Neural cell (in vitro differentiated cells): Measurements from ENCODE around the gene TESMIN. TPM values are rescaled to one million over a fixed set of nuclear protein-coding genes. Genes with fewer than 3 reads are reported as not detected.

Source experiments
- H2AFZ ChIP-seq: fragments of 200-600, 300-800 bp; sonication (generic), shearing (Covaris generic); 2 replicates; pipeline ENCODE4 v1.6.0; 2014; ENCODE audit warnings: low read depth, mild to moderate bottlenecking, antibody characterized with exemption, low read length, moderate library complexity
- H3F3A ChIP-seq: fragments of 200-600 bp; shearing (Covaris generic); 2 replicates; pipeline ENCODE4 v1.6.1; 2016; ENCODE audit warnings: mild to moderate bottlenecking, moderate library complexity, mixed read lengths, antibody characterized with exemption, low read length; ENCODE audit not compliant: insufficient read depth, poor library complexity, severe bottlenecking
- H3K27ac ChIP-seq: fragments of 200-600, 300-800 bp; sonication (generic), shearing (Covaris generic); 2 replicates; pipeline ENCODE4 v1.5.1; 2014; ENCODE audit warnings: mild to moderate bottlenecking, low read length, moderate library complexity
- H3K27me3 ChIP-seq: fragments of 300-800, 200-600 bp; sonication (generic), shearing (Covaris generic); 2 replicates; pipeline ENCODE4 v1.6.0; 2014; ENCODE audit warnings: mild to moderate bottlenecking, low read depth, low read length, moderate library complexity; ENCODE audit not compliant: insufficient read depth
- H3K36me3 ChIP-seq: fragments of 300-800, 200-600 bp; sonication (generic), shearing (Covaris generic); 2 replicates; pipeline ENCODE4 v1.5.1; 2014; ENCODE audit warnings: mild to moderate bottlenecking, antibody characterized with exemption, low read length, moderate library complexity; ENCODE audit not compliant: insufficient read depth
- H3K4me2 ChIP-seq: fragments of 300-800, 200-600 bp; sonication (generic), shearing (Covaris generic); 2 replicates; pipeline ENCODE4 v1.6.0; 2014; ENCODE audit warnings: mild to moderate bottlenecking, low read length
- H3K4me3 ChIP-seq: fragments of 300-800, 200-600 bp; sonication (generic), shearing (Covaris generic); 2 replicates; pipeline ENCODE4 v1.5.1; 2014; ENCODE audit warnings: mild to moderate bottlenecking, low read length, moderate library complexity
- H3K79me2 ChIP-seq: fragments of 200-600 bp; shearing (Covaris generic); replicated peaks from 2 replicates; pipeline ENCODE4 v1.6.0; 2014; ENCODE audit warnings: mild to moderate bottlenecking, low read length, moderate library complexity; ENCODE audit not compliant: insufficient read depth
- H3K9ac ChIP-seq: fragments of 300-800, 200-600 bp; sonication (generic), shearing (Covaris generic); 2 replicates; pipeline ENCODE4 v1.6.1; 2016; ENCODE audit warnings: mild to moderate bottlenecking, low read length, mixed read lengths
- H3K9me2 ChIP-seq: fragments of 200-600 bp; shearing (Covaris generic); 2 replicates; pipeline ENCODE4 v1.6.1; 2016; ENCODE audit warnings: mild to moderate bottlenecking, low read length, mixed read lengths; ENCODE audit not compliant: insufficient read depth
- H3K9me3 ChIP-seq: fragments of 200-600, 300-800 bp; sonication (generic), shearing (Covaris generic); 2 replicates; pipeline ENCODE4 v1.6.1; 2016; ENCODE audit warnings: mild to moderate bottlenecking, mixed run types, low read length, moderate library complexity, mixed read lengths
- H4K20me1 ChIP-seq: fragments of 200-600 bp; shearing (Covaris generic); 2 replicates; pipeline ENCODE4 v1.6.1; 2016; ENCODE audit warnings: mild to moderate bottlenecking, mixed run types; ENCODE audit not compliant: insufficient read depth
- CTCF ChIP-seq: fragments of 450-650 bp; IDR thresholded peaks from 2 replicates; pipeline ENCODE4 v1.5.1; 2014; ENCODE audit warnings: antibody characterized with exemption, mild to moderate bottlenecking, moderate library complexity; ENCODE audit not compliant: poor library complexity, severe bottlenecking
- EP300 ChIP-seq: fragments of 450-650 bp; conservative IDR thresholded peaks from 2 replicates; pipeline ENCODE4 v1.6.1; 2014; ENCODE audit warnings: antibody characterized with exemption, mild to moderate bottlenecking, moderate library complexity; ENCODE audit not compliant: poor library complexity, severe bottlenecking
- MXI1 ChIP-seq: fragments of 450-650 bp; conservative IDR thresholded peaks from 2 replicates; pipeline ENCODE4 v1.6.1; 2014; ENCODE audit warnings: antibody characterized with exemption, mild to moderate bottlenecking; ENCODE audit not compliant: poor library complexity, severe bottlenecking
- POLR2AphosphoS5 ChIP-seq: IDR thresholded peaks from 2 replicates; pipeline ENCODE4 v1.6.1; 2012
- RAD21 ChIP-seq: fragments of 450-650 bp; conservative IDR thresholded peaks from 2 replicates; pipeline ENCODE4 v1.6.1; 2014; ENCODE audit warnings: antibody characterized with exemption, mild to moderate bottlenecking, moderate library complexity
- REST ChIP-seq: IDR thresholded peaks from 2 replicates; pipeline ENCODE4 v1.6.1; 2012; ENCODE audit warnings: borderline replicate concordance
- SMC3 ChIP-seq: fragments of 450-650 bp; conservative IDR thresholded peaks from 2 replicates; pipeline ENCODE4 v1.6.1; 2014; ENCODE audit warnings: antibody characterized with exemption, mild to moderate bottlenecking, moderate library complexity; ENCODE audit not compliant: poor library complexity
- TAF1 ChIP-seq: IDR thresholded peaks from 2 replicates; pipeline ENCODE4 v1.6.1; 2012; ENCODE audit warnings: low read depth
- polyA plus RNA-seq: library from polyadenylated mRNA; depleted of rRNA; stranded (reverse); fragments of >200 nt; gene quantifications from 2 replicates; pipeline ENCODE4 v1.2.3, GENCODE V29; 2014

Gene TESMIN
- polyA plus RNA-seq, 1 donor from 2014 or later, result not detected

- Histone ChIP-seq H2AFZ (no peak overlapping the region), H3K36me3 (no peaks in the 10 kb centered on the region), H4K20me1 (no peaks in the 10 kb centered on the region), H3K9me3 (no peaks in the 10 kb centered on the region), H3K27me3 (peaks cover 18% of the 10 kb centered on the region), H3F3A (no peaks in the 10 kb centered on the region), H3K27ac (no peak overlapping the region), H3K4me3 (no peak overlapping the region), H3K9ac (no peak overlapping the region), H3K9me2 (no peaks in the 10 kb centered on the region), H3K79me2 (no peaks in the 10 kb centered on the region), H3K4me2 (no peak overlapping the region)
- TF ChIP-seq CTCF, result no peak
These were observed 60.5 kb downstream of the TESMIN start for GRCh38 chr11:68690671-68691401.

- no peaks in the 10 kb centered on the region for H3K9me2 ChIP-seq
- no peak overlapping the region for H3K9ac ChIP-seq
- no peak overlapping the region for H3K4me2 ChIP-seq
- peaks cover 27% of the 10 kb centered on the region for H3K27me3 ChIP-seq
- no peak overlapping the region for H3K4me3 ChIP-seq
- no peaks in the 10 kb centered on the region for H3K36me3 ChIP-seq
- no peaks in the 10 kb centered on the region for H4K20me1 ChIP-seq
- no peaks in the 10 kb centered on the region for H3K79me2 ChIP-seq
- no peak overlapping the region for H2AFZ ChIP-seq
- TF ChIP-seq MXI1 (no peak), REST (no peak), RAD21 (no peak), SMC3 (no peak), EP300 (no peak), TAF1 (no peak), POLR2AphosphoS5 (no peak)
- no peaks in the 10 kb centered on the region for H3K9me3 ChIP-seq
- no peak overlapping the region for H3K27ac ChIP-seq
- H3F3A ChIP-seq, result no peaks in the 10 kb centered on the region
These were observed 61.3 kb downstream of the TESMIN start for GRCh38 chr11:68689737-68690625.
